Adrenal gland (tissue), 5 donors: Measurements from ENCODE around the gene JUND.

Source experiments
- CTCF ChIP-seq, 6 experiments: fragments of 450-650 bp in 4 of 6; fragments of 200-600 bp in 2 of 6; sonication (generic) in 1 of 6; IDR thresholded peaks; 1 replicate in 5 of 6; 2 replicates in 1 of 6; pipeline versions ENCODE4 v1.5.1 to v1.8.0; 2016 to 2021; ENCODE audit warnings: antibody characterized with exemption in 6 of 6, mild to moderate bottlenecking in 2 of 6, moderate library complexity in 1 of 6
- POLR2A ChIP-seq, 2 donors: fragments of 450-650 bp; IDR thresholded peaks; one replicate each; pipeline ENCODE4 v1.6.1; 2017; ENCODE audit warnings: antibody characterized with exemption in 2 of 2, mild to moderate bottlenecking in 2 of 2, moderate library complexity in 1 of 2
- donor health status: DM: no; HTN: no; CAD: no.

DNA sequence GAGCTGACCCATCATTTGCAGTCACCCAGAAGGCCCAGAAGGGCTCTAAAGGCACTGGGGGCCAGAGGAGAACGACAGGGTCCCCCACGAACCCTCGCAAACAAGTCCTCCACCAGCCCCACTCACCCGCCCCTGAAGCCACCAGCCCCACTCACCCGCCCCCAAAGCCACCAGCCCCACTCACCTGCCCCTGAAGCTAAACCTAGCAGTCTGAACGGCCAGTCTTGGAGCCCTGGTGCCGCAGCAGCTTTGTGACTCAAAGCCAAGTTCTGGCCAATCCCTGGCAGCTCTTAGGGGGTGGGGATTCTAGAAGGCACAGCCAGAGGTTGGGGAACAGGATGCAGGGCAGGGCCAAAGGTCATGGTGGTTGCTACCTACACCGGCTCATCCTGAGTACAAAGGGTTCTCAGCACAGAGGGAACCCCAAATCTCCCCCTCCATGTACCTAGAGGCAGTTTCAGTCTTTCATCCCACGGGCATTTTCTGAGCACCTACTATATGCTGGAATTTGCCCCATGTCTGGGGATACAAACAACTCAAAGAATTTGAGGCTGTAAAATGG lies 7.1 kb downstream of the JUND start, which contains the start of gene IQCN:
- TF ChIP-seq CTCF (IDR thresholded peaks at IDR 0.05) (no peak), POLR2A (IDR thresholded peaks at IDR 0.05) (no peak)
